GM19455 (cell line): ENCODE results near the gene PEX3.

Experiments used
- ATAC-seq: cut with Tn5 transposase; IDR thresholded peaks from one replicate; pipeline ENCODE4 v1.9.1; 2021; ENCODE audit not compliant: unreplicated experiment

The PEX3 gene

DNA sequence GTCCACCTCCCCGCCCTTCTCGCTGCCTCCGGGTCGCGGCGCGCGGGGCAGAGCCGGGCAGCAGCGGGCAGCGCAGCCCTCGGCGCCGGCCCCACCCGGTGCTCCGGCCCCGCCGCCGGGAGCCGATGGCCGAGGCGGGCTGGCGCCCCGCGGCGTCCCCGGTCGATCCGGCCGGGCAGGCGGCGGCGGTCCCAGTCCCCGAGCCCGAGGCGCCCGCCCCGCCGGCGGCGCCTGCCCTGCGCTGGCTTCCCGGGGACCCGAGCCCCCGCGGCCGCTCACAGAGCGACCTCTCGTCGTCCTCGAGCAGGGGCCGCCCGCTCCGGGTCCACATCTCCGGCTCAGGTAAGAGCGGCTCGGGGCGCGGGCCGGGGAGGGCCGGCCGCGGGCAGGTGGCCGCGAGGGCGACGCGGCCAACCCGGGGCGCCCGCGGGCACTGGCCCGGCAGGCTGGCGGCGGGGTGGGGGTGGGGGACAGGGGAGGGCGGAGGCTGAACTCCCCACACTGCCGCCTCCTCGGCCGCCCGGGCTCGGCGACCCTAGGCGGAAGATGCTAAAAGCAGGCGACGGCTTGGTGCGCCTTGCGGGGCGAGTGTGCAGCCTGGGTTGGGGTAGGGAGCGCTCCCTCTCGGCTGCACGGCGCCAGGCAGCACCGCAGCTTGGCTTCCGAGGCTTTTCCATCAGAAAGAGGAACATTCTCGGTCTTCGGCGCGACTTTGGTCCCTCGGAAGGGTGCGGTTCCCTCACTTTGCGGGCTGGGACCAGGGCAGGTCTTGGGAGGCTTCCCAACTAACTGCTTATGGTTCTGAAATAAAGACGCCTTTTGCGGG lies 86.5 kb downstream of the PEX3 start:
- peak; percentile 57 for ATAC-seq

DNA sequence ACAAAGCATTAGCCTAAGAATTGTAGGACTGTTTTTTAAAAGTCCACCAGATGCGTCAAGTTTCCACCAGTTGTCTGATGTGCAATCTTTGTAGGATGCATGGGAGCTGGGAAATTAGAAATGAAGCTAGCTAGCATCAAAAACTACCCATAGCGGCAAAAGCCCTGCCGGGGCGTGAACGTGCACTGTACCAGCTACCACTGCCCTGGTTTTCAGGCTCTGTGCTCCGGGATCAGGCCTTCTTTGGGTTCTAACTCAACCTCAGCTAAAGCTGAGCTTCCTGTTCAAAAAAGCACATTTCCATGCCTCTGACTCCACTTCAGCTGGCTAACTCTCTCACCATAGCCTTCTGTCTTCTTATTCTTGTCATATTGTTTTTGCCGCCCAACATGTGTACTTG lies 87.8 kb downstream of the PEX3 start:
- no peak for ATAC-seq

DNA sequence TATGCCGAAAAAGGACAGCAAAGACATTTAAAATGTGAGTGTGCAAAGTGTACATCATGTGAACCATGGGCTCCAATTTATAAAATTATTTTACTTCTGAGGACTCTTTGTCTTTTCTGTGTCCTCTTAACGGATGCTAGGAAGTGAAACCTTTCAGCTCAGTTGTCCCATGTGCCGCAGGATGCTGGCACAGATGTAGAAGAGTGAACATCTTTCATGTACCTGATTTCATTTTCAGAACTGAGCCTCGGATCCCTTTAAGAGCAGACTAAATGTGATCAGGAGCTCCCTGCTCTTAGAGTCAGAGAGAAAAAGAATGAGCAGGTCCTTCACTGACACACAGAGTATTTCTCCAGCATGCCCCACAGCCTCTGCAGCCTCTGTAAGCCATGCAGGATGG lies 88.5 kb downstream of the PEX3 start:
- no peak for ATAC-seq

DNA sequence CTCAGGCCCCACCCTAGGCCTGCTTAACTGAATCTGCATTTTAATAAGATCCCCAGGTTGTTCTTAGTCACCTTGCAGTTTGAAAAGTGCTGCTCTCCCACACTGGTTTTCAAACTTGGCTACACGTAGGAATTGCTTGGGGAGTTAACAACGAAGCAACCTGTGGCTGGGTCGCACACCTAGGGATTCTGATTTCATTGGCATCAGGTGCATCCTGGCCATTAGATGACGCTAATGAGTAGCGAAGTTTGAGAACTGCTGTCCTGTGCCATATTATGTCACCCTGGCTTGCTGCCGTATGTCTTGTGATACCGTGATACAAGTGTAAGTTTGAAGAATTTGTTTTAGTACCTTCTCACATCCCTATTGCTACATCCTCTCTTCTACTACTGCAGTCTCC lies 89.1 kb downstream of the PEX3 start:
- ATAC-seq = no peak

DNA sequence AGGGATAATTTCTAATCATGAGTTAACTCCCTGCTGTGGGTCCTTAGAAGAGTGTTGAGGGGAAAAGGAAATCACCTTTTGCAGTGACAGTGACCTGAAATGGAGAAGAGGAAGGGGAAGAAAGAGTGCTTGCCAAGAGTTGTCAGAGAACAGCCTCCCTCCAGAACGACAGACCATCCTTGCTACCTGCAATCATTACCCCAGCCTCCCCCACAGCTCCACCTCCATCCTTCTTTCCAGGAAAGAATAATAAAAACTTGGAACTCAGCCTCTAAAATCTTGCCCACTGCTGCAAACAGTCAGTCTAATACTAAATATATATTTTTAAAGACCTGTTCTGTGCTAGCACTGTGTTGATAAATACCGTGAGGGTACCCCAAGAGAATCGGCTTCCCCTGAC lies 89.6 kb downstream of the PEX3 start:
- ATAC-seq = no peak
